ENCODE measurements around the gene ANKRD65. TPM values are rescaled to one million over a fixed set of nuclear protein-coding genes. Genes with fewer than 3 reads are reported as not detected.
A peak's percentile ranks its signal among the peaks of the same experiment; 100 is the strongest.
"Not testable (repeated sequence)": the region's sequence is repeated elsewhere in the genome, so short reads cannot be mapped to it uniquely, and the experiment has no call there.

ANKRD65 gene
- total RNA-seq, 1 experiment from 2014 or later: not detected

GRCh38 chr1:1449099-1449739, 28.1 kb upstream of the ANKRD65 start, which contains the start of gene ATAD3C:
ATAD3C (plus strand) TSS chr1:1449689; CDS start chr1:1450684, 995 bp downstream.
- in situ Hi-C loops (cut with HindIII; ENCODE audit: low pct_unique_long_range_greater_than_20kb, low sequenced_read_pairs): no loop called here
- no peak for DNase-seq (ENCODE audit: low read depth)

DNA sequence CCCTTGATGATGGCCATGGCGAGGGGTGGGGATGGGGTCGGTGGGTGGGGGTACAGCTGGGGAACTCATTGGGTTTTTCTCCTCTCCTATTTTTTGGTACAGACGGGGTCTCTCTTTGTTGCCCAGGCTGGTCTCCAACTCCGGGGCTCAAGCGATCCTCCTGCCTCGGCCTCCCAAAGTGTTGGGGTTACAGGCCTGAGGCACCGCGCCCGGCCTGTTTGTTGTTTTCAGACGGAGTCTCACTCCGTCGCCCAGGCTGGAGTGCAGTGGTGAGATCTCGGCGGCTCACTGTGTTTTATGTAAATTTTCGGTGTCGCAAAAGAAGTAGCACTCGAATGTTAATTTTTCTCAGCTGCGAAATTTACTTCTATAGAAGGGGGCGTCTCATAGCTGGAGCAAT, 25.6 kb upstream of the ANKRD65 start:
- DNase-seq (ENCODE audit: low read depth); in situ Hi-C loops (cut with HindIII; ENCODE audit: low pct_unique_long_range_greater_than_20kb, low sequenced_read_pairs): not testable (repeated sequence)

DNA sequence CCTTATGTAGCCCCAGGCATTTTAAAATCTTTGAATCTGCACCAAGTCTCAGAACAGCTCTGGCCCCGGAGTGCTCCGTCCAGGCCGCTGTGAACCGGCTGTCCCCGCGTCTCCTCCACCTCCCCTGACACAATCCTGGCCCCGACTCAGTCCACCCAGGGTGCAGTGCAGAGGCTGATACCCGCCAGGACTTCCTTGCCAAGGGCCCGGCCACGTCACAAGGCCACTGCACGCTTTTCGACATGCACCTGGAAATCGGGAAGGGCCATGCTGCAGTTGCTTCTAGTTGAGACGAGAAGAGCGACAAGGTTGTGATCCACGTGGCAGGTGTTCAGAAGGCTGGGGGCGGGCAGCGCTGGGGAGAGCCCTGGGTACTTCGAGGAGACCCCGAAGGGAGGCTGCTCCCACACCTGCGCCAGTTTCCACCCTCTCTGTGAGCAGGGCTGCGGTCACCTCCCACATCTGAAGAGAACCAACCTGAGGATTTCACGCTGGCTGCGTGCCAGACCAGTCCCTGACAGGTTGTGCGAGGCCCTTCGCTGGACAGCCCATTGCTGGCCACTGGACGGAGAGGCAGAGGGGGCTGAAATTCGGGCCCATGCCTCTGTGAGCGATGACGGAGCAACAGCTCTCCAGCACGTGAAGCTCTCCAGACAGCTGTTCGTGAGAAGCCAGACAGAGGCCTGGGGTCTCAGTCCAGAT, 21.1 kb upstream of the ANKRD65 start:
- in situ Hi-C loops (cut with HindIII; ENCODE audit: low pct_unique_long_range_greater_than_20kb, low sequenced_read_pairs): no loop called here
- no peak for DNase-seq (ENCODE audit: low read depth)

GRCh38 chr1:1441002-1441888, 20.2 kb upstream of the ANKRD65 start:
- peak; percentile 32 for DNase-seq (ENCODE audit: low read depth)
- in situ Hi-C loops (cut with HindIII; ENCODE audit: low pct_unique_long_range_greater_than_20kb, low sequenced_read_pairs): no loop called here

- no peak for DNase-seq (ENCODE audit: low read depth)
- in situ Hi-C loops (cut with HindIII; ENCODE audit: low pct_unique_long_range_greater_than_20kb, low sequenced_read_pairs): no loop called here
Observed at GRCh38 chr1:1440262-1441001, 19.4 kb upstream of the ANKRD65 start.

DNA sequence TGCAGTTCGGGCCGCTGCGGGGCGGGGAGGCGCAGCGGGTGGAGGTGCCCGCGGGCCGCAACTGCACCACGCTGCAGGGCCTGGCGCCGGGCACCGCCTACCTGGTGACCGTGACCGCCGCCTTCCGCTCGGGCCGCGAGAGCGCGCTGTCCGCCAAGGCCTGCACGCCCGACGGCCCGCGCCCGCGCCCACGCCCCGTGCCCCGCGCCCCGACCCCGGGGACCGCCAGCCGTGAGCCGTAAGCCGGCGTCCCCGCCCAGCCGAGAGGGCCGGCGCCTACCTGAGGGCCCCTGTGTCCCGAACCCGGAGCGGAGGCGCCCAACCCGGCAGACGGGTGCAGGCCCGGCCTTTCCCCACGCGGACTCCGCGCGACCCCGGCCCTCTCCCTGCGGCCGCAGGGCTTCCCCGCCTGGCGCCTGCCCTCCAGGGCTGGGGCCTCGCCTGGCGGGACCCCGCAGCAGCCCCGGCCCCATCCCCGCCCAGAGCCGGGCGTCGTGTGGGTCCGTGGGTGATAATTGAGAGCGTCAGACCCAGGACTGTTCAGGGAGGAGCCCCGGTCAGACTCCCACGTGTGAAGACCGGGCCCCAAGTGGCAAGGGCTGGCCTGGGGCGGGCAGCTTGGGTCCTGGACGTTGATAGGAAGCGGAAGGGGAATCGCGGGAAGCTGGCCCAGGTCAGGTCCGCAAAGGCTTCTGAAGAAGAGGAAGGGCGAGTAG, 18.6 kb upstream of the ANKRD65 start:
- in situ Hi-C loops (cut with HindIII; ENCODE audit: low pct_unique_long_range_greater_than_20kb, low sequenced_read_pairs): no loop called here
- no peak for DNase-seq (ENCODE audit: low read depth)

DNA sequence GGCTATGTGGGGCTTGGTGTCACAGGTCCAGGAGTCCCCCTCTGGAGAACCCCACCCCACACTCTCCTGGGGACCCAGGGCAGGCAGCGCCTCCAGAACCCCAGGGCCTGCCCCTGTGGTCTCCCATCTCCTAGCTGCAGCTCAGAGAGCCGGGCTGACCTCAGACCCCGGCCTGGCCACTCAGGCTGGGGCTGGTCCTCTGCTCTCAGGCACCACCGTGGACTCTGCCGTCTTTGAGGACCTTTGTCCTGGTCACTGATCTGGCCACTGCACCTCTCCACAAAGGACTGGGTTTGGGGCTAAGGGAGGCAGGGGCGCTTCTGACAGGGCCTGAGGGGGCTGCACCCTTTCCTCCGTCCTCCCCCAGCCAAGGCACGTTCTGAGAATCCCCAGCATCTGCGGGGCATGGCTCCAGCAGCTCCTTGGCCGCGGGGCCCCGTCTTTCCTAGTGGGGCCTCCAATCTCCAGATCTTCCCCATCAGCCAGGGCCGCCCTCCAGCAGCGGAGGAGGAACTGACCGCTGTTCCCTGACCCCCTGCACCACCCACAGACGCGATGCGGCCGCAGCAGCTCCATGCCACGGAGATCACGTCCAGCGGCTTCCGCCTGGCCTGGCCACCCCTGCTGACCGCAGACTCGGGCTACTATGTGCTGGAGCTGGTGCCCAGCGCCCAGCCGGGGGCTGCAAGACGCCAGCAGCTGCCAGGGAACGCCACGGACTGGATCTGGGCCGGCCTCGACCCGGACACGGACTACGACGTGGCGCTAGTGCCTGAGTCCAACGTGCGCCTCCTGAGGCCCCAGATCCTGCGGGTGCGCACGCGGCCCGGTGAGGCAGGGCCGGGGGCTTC, 17.7 kb upstream of the ANKRD65 start:
- in situ Hi-C loops (cut with HindIII; ENCODE audit: low pct_unique_long_range_greater_than_20kb, low sequenced_read_pairs): no loop called here
- DNase-seq (ENCODE audit: low read depth): no peak

DNA sequence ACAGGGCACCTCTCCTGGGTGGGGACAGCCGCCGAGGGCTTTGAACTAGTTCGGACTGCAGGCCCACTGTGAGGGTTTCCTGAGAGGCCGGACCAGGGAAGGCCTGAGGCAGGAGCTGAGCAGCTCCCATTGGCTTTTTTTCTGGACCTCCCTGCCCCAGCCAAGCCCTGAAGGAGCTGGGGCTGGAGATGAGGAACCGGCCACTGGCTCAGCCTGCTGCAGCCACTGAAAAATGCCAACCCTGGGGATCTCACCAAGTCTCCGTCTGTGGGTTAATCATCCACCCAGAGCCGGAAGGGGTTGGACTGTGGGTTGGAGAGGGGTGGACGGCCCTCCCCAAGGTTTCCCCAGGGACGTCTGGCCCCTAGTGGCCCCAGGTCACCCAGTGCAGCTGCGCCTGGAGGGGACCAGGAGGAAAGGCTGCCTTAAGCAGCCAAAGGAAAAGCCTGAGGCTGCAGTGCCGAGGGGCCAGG, 16.9 kb upstream of the ANKRD65 start:
- DNase-seq (ENCODE audit: low read depth): peak; percentile 77
- in situ Hi-C loops (cut with HindIII; ENCODE audit: low pct_unique_long_range_greater_than_20kb, low sequenced_read_pairs): no loop called here

DNA sequence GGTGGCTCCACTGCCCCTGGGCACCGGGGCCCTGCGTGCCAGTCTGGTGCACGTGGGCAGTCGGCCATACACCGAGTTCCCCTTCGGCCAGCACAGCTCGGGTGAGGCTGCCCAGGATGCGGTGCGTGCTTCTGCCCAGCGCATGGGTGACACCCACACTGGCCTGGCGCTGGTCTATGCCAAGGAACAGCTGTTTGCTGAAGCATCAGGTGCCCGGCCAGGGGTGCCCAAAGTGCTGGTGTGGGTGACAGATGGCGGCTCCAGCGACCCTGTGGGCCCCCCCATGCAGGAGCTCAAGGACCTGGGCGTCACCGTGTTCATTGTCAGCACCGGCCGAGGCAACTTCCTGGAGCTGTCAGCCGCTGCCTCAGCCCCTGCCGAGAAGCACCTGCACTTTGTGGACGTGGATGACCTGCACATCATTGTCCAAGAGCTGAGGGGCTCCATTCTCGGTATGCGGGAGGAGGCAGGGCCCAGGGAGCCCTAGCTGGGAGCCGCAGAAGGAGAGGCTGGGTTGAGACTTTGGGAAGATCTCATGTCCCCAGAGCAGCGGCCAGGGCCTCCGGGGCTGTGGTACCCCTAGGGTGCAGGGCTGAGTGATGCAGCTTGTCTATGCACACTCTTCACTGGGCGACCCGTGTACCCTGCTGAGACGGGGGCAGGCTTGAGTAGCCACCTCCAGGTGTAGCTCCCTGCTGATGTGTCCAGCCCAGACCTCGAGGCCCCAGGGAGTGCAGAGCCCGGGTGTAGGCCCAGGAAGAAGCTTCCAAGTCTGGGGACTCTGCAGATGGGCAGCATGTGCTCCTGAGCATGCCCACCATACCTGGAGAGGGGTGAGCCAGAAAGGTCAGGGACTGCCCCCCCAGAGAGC, 16.2 kb upstream of the ANKRD65 start:
- in situ Hi-C loops (cut with HindIII; ENCODE audit: low pct_unique_long_range_greater_than_20kb, low sequenced_read_pairs): no loop called here

DNA sequence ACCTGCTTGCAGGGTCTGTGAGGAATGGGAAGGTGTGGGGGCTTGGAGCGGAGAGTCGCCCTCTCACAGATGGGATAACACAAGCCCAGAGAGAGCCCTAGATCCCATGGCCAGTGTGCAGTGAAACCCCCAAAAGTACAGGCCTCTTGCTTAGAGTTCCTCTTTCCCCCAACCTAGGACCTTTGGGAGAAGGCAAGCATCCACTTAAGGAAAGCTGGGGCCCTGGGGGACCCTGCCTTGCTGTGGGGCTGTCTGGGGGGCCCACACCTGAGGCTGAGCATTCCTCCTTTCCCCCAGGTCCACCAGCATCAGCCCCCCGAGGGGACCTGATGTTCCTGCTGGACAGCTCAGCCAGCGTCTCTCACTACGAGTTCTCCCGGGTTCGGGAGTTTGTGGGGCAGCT, 15.6 kb upstream of the ANKRD65 start:
- in situ Hi-C loops (cut with HindIII; ENCODE audit: low pct_unique_long_range_greater_than_20kb, low sequenced_read_pairs): no loop called here
- DNase-seq (ENCODE audit: low read depth): no peak

More for the DNA sequence above, 16.2 kb upstream of the ANKRD65 start:
- no peak for DNase-seq (ENCODE audit: low read depth)

DNA sequence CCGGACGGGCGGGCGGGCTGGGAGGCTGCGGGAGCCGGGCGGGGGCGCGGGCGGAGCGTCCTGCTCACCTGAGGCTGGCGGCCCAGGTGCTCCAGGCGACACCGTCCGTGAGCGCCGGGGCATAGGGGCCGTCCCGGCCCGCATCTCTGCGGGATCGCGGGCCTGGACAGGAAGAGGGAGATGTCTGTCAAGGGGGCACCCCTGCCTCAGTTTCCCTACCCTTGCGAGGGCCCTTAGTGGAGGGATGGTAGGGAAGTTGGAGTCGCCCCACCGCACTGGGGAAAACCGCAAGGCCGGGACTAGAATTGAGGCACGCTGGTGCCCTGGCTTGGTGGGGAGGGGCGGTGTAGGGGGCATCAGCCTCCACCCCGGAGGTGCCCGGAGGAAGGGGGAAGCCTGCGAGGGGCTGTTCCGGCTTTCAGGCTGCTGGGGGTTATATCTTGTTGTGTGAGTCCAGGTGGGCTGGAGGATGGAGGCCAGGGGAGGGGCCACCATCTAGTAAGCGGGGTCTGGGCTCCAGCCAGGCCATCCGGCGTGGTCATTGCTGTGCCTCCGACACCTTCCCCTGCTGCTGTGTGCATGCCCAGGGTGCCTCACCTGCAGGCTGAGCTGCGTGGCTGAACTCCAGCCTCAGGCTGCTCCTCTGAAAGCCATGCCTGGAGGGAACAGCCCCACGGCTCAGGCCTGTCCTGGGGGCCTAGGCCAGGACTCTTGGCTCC, 15.0 kb upstream of the ANKRD65 start:
- in situ Hi-C loops (cut with HindIII; ENCODE audit: low pct_unique_long_range_greater_than_20kb, low sequenced_read_pairs): no loop called here
- no peak for DNase-seq (ENCODE audit: low read depth)

DNA sequence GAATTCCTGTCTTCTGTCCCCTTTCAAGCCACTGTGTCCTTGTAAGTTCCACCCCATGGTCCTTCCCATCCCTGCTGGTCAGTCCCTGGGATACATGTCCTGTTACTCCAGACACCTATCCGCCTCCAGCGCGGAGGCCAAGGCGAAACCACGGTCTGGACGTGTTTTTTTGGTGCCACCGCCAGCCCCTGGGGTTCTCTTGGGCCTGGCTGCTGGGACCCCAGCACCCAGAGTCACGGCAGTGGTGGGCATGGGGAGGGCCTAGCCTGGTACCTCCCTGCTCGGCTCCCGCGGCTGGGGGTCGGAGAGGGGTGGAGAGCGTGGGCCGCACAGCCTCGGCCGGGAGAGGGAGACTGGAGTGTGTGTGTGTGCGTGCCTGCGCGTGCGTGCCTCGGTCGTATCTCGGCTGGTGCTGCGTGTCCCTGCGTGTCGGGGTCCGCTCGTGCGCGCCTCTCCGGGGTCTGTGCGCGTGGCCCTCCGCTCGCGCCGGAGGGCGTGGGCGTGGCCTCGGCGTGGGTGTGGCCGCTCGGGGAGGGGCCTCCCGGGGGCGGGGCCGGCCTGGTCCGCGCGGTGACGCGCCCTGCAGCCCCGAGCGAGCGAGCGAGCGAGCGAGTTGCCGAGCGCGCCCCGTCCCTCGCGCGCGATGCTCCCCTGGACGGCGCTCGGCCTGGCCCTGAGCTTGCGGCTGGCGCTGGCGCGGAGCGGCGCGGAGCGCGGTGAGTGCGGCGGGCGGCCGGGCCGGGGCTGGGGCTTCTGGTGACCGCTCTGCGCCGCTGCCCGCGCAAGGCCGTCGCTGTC, 14.2 kb upstream of the ANKRD65 start, which contains the start of gene VWA1:
Gene VWA1 (plus strand): TSS at position 585 of the 798 bp plus-strand sequence. CDS start 59 bp downstream, at position 644.
- peak; percentile 56 for DNase-seq (ENCODE audit: low read depth)
- in situ Hi-C loops (cut with HindIII; ENCODE audit: low pct_unique_long_range_greater_than_20kb, low sequenced_read_pairs): no loop called here

DNA sequence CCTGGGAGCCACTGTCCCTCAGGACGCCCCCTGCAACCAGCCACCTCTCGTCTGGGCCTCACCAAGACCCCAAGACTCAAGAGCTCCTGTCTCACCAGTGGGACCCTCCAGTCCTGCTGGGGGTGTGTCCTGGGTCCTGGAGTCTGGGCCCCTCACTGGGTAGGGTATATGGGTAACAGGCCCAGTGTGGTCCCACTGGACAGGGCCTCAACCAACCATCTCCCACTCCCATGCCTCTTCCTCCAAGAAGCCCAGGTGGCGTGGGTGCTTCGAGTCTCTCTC, 13.7 kb upstream of the ANKRD65 start:
- DNase-seq (ENCODE audit: low read depth): no peak
- in situ Hi-C loops (cut with HindIII; ENCODE audit: low pct_unique_long_range_greater_than_20kb, low sequenced_read_pairs): no loop called here

- in situ Hi-C loops (cut with HindIII; ENCODE audit: low pct_unique_long_range_greater_than_20kb, low sequenced_read_pairs): no loop called here
- DNase-seq (ENCODE audit: low read depth): no peak
Observed at GRCh38 chr1:1434131-1434823, 13.2 kb upstream of the ANKRD65 start.
